ENCODE results near the gene LILRA5. TPM values are rescaled to one million over a fixed set of nuclear protein-coding genes. Genes with fewer than 3 reads are reported as not detected.
"Not testable (repeated sequence)": the region's sequence is repeated elsewhere in the genome, so short reads cannot be mapped to it uniquely, and the experiment has no call there.

Gene LILRA5
- total RNA-seq, 1 donor from 2014 or later: not detected

GRCh38 chr19:54272181-54272580 is 40.8 kb downstream of the LILRA5 start:
- DNase-seq: not testable (repeated sequence)

- not testable (repeated sequence) for DNase-seq
These were observed 41.4 kb downstream of the LILRA5 start for GRCh38 chr19:54271587-54271986.

- no peak for DNase-seq
These were observed 41.9 kb downstream of the LILRA5 start for GRCh38 chr19:54271106-54271505.

- DNase-seq: no peak
These were observed 44.0 kb downstream of the LILRA5 start for GRCh38 chr19:54268936-54269335.

GRCh38 chr19:54266133-54266532 is 46.8 kb downstream of the LILRA5 start:
- DNase-seq: peak; percentile 88

GRCh38 chr19:54262470-54262869 is 50.5 kb downstream of the LILRA5 start:
- DNase-seq: no peak

- DNase-seq: no peak
These were observed 50.9 kb downstream of the LILRA5 start for GRCh38 chr19:54262066-54262465.

GRCh38 chr19:54257116-54257480 is 55.9 kb downstream of the LILRA5 start, which contains the start of gene LILRB5:
Gene LILRB5 (minus strand): TSS chr19:54257273. CDS start chr19:54257193, 80 bp downstream.
- no peak for DNase-seq

Other genes starting within 250 kb of the LILRA5 start
- gene VSTM1, start 249.3 kb downstream of the LILRA5 start, total RNA-seq: not detected in 2 replicates
- not detected in 2 replicates for gene TARM1, start 231.8 kb downstream of the LILRA5 start, total RNA-seq
- not detected in 2 replicates for gene OSCAR, start 212.4 kb downstream of the LILRA5 start, total RNA-seq
- 11.4 and 12.6 TPM in 2 replicates for gene NDUFA3, start 210.3 kb downstream of the LILRA5 start, total RNA-seq
- gene TFPT, start 197.5 kb downstream of the LILRA5 start, total RNA-seq: 16.3 and 27.2 TPM in 2 replicates
- gene PRPF31, start 197.4 kb downstream of the LILRA5 start, total RNA-seq: 64.5 and 103 TPM in 2 replicates
- gene CNOT3, start 175.4 kb downstream of the LILRA5 start, total RNA-seq: 13.3 and 28.4 TPM in 2 replicates
- 6.8 and 7.8 TPM in 2 replicates for gene LENG1, start 153.4 kb downstream of the LILRA5 start, total RNA-seq
- gene TMC4, start 140.0 kb downstream of the LILRA5 start, total RNA-seq: 0.14 and 0.68 TPM in 2 replicates
- gene MBOAT7, start 123.6 kb downstream of the LILRA5 start, total RNA-seq: 33.5 and 50.1 TPM in 2 replicates
- 71.8 and 78.3 TPM in 2 replicates for gene TSEN34, start 121.9 kb downstream of the LILRA5 start, total RNA-seq
- 1,481 and 2,291 TPM in 2 replicates for gene RPS9, start 112.3 kb downstream of the LILRA5 start, total RNA-seq
- gene LILRB3, start 90.2 kb downstream of the LILRA5 start, total RNA-seq: not detected in 2 replicates
- not detected in 2 replicates for gene LILRA6, start 70.4 kb downstream of the LILRA5 start, total RNA-seq
- not detected in 2 replicates for gene LILRB5, start 55.9 kb downstream of the LILRA5 start, total RNA-seq
- not detected in 2 replicates for gene LILRB2, start 32.1 kb downstream of the LILRA5 start, total RNA-seq
- not detected in 2 replicates for gene LILRA4, start 26.0 kb upstream of the LILRA5 start, total RNA-seq
- not detected in 2 replicates for gene LAIR1, start 51.8 kb upstream of the LILRA5 start, total RNA-seq
- not detected in 2 replicates for gene TTYH1, start 102.3 kb upstream of the LILRA5 start, total RNA-seq
- gene LENG8, start 136.0 kb upstream of the LILRA5 start, total RNA-seq: 40.7 and 41.0 TPM in 2 replicates
- 6.0 and 7.5 TPM in 2 replicates for gene LENG9, start 150.6 kb upstream of the LILRA5 start, total RNA-seq
- gene CDC42EP5, start 160.1 kb upstream of the LILRA5 start, total RNA-seq: 86.9 and 136 TPM in 2 replicates
- gene LAIR2, start 189.7 kb upstream of the LILRA5 start, total RNA-seq: not detected in 2 replicates